Skeletal muscle cell (primary cell): ENCODE data around the gene LYPD4.

Source experiments
- DNase-seq: peaks from one replicate; pipeline ENCODE4 v3.0.0-alpha.2; 2010; ENCODE audit warnings: low read depth
- H3K4me3 ChIP-seq: 2 replicates; pipeline ENCODE4 v1.5.1; 2011; ENCODE audit warnings: low read depth, mild to moderate bottlenecking, control low read depth, low read length, moderate library complexity

LYPD4 gene

DNA sequence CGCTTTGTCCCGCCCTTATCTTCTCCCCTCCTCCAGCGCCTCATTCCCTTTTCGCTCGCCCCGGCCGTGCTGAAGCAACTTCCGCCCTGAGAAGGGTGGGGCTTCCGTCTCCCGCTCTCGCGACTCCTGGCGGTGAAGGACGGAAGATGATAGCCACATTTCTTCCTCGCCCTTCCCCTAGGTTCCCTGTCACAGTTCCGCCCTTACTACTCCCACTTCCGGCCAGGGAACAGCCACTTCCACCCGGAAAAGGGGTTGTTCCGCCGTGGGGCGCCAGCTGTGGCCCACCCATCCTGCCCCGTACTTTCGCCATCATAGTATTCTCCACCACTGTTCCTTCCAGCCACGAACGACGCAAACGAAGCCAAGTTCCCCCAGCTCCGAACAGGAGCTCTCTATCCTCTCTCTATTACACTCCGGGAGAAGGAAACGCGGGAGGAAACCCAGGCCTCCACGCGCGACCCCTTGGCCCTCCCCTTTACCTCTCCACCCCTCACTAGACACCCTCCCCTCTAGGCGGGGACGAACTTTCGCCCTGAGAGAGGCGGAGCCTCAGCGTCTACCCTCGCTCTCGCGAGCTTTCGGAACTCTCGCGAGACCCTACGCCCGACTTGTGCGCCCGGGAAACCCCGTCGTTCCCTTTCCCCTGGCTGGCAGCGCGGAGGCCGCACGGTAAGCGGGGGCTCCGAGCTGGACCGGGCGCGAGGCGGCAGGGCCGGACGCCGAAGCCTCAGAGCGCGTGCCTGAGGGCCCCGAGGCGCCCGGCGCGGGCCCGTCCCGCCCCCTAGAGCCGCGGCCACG is 15.3 kb upstream of the LYPD4 start, which contains the start of gene RPS19:
TSS of gene RPS19 (plus strand) at position 638 of the 801 bp plus-strand sequence. CDS start 520 bp downstream, outside the sequence.
- peak within 1 kb of the TSS; percentile 99 for H3K4me3 ChIP-seq

GRCh38 chr19:41859213-41859617 is 14.7 kb upstream of the LYPD4 start:
- DNase-seq: no peak
- peak overlapping the region; percentile 99 for H3K4me3 ChIP-seq

More for the DNA sequence above, 15.3 kb upstream of the LYPD4 start, which contains the start of gene RPS19:
- peak; percentile 91 for DNase-seq

DNA sequence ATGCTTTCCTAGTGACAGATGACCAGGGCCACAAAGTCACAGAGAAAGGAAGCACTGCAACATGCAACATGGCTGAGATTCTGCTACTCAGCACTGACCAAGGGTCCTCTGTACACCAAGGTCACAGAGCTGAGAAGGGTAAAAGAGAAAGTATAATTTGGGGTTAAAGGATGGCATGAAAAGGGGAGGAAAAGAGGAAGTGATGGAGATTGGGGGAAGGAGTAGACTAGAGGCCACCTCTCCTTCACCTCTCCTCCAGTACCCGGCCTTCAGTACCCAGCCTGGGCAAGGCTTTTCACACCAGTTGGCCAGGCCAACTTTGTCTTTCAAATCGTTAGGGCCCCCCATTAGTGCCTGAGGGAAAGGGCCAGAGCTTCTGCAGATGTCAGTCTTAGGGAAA is 9.3 kb upstream of the LYPD4 start:
- no peak for DNase-seq
- H3K4me3 ChIP-seq: no peak overlapping the region

DNA sequence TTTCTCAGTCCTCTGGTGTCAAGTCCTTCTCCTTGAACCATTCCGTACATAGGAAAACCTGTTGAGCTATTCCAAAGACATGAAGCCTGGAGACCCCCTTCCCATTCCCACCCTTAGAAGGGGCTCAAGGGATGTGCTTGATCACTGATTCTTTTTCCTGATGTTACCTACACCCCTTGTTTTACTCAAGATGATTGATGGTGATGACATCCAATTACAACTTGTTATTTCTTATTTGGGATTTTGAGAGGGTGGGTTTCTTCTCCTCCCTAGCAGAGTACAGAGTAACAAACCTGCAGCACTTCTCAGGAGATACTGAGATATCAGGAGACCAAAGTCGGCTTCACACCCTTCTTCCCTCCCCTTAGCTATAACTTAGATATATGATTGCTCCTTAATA is 8.9 kb upstream of the LYPD4 start:
- no peak for DNase-seq
- no peak overlapping the region for H3K4me3 ChIP-seq

GRCh38 chr19:41851456-41851855 is 7.0 kb upstream of the LYPD4 start:
- DNase-seq: no peak
- H3K4me3 ChIP-seq: no peak overlapping the region

DNA sequence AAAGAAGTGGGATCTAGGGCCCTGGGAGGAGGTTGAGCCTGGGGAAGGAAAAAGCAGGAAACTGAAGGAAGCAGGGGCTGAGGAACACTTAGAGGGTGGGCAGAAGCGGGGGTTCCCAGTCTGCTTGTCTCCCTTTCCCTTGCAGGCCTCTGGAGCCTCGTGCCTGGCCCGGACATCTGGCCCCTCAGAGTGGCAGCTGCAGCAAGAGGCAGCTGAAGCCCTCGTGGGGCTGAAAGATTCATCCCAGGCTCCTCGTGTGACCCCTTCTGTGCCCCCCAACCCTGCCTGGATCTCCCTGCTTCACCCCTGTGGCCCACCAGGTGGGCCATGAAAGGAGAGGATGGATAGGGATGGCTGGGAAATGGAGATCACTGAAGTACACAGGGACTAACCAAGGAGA is 5.9 kb upstream of the LYPD4 start:
- no peak for DNase-seq
- H3K4me3 ChIP-seq: no peak overlapping the region

GRCh38 chr19:41849067-41849466 is 4.6 kb upstream of the LYPD4 start:
- no peak overlapping the region for H3K4me3 ChIP-seq
- DNase-seq: no peak

- no peak overlapping the region for H3K4me3 ChIP-seq
- DNase-seq: no peak
These were observed 4.2 kb upstream of the LYPD4 start for GRCh38 chr19:41848666-41849065.

DNA sequence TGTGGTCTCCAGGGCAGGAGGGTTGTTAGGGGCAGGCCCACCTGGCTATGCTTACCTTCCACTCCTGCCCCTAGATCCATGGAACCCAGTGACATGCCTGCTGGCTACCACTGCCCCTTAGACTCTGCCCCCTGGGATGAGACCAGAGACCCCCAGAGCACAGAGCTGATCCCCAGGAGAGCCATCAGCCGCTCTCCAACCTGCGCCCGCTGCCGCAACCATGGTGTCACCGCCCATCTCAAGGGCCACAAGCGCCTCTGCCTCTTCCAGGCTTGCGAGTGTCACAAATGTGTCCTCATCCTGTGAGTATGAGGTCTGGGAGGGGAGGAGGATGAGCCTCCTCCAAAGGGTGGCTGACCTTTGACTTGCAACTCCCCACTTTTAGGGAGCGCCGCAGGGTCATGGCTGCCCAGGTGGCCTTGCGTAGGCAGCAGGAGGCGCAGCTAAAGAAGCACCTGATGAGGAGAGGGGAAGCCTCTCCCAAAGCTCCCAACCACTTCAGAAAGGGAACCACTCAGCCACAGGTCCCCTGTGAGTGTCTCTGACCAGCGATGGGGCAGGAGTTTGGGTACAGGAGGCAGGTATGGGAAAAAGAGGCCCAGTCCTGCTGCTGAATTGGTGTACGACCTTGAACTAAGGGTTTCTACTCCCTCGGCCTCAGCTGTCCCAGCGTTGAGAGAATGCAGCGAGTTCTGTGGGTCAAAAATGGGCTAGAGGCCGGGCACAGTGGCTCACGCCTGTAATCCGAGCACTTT is 3.0 kb upstream of the LYPD4 start:
- no peak for DNase-seq
- H3K4me3 ChIP-seq: no peak overlapping the region

GRCh38 chr19:41845051-41845590 is 638 bp upstream of the LYPD4 start:
- no peak overlapping the region for H3K4me3 ChIP-seq
- DNase-seq: no peak

DNA sequence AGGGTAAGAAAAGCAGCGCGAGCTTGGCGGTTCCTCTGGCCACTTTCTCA is 343 bp upstream of the LYPD4 start, which contains the start of gene DMRTC2:
TSS of gene DMRTC2 (plus strand) at position 42 of the 50 bp plus-strand sequence. CDS start 2,387 bp downstream, outside the sequence.
- no peak for DNase-seq
- H3K4me3 ChIP-seq: no peak within 1 kb of the TSS

DNA sequence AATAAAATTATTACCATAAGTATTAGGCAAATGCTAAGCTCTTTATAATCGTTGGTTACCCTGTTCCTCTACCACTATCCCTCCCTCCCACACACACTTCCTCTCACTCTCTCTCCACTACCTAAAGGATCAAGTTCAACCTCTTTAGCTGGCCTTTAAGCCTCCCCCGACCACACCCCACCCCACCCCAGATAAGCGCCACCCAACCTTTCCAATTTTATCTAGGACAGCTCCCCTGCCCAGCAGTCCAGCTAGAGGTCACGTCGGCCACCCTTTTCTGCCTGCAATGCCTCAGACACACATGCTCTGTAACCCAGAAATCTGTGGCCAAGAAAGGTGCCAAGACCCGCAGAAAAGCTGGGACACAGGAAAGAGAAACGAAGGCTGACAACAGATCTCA is 1.1 kb downstream of the LYPD4 start:
- no peak for DNase-seq
- H3K4me3 ChIP-seq: no peak overlapping the region

DNA sequence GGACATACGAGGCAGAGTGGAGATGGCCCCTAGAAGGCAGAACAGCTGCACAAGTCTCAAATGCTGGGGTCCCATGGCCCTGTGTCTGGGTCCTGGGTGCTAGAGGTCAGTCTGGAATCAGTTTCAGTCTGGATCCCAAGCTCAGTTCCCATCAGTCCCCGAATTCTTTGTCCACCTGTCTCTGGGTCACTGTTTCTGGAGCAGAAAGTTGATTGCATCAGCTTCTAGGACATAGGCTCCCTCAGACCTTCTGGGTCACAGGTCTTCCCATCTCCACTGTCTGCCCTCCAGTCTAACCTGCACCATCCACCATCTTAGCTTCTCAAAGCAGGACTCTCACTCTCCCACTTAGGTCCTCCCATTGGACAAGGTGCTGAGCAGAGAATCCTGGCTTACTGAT is 5.3 kb downstream of the LYPD4 start:
- DNase-seq: no peak
- no peak overlapping the region for H3K4me3 ChIP-seq

DNA sequence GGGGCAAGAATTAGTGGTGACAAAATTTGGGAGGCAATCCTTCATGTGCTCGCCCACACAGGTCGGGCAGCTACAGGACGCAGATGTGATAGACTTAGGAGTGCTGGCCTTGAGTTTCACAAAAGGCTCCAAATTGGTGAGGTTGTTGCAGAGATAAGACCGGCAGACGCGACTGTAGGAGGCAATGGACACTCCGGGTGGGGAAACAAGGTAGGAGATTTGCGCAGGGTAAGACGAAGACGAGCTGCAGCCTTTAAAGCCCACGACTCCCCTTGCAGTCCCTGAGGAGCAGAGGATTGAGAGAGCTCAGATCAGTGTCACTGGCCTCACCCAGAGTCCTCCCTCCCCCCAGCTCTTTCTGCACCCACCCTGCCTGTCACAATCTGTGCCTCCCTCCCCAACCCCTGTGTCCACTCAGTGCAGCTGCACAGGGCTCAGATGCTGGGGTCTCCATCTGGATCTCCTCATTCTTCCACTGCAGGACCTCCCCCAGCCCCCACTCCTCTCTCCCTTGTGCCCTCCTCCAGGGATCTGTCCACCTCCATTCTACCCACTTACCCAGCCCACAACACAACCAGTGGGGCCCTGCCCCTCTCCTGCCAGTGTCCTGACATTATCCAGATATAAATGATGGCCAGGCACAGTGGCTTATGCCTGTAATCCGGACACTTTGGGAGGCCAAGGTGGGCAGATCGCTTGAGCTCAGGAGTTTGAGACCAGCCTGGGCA is 6.3 kb downstream of the LYPD4 start:
- no peak overlapping the region for H3K4me3 ChIP-seq
- DNase-seq: no peak

GRCh38 chr19:41821003-41821735 is 23.3 kb downstream of the LYPD4 start:
- DNase-seq: no peak
- no peak overlapping the region for H3K4me3 ChIP-seq

DNA sequence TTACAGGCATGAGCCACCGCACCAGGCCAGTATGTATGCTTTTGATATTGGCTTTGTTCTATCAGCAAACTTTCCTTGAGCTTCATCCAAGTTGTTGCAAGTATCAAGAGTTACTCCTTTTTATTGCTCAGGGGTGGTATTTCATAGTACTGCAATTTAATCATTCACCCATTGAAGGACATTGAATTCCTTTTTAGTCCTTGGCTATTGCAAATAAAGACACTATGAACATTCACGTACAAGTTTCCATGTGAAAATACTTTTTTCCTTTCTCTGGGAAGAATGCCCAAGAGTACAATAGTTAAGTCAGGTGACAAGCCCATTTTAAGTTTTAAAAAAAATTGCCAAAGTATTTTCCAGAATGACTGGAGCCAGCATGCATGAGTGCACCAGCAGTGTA is 27.7 kb downstream of the LYPD4 start:
- H3K4me3 ChIP-seq: no peak overlapping the region
- no peak for DNase-seq

- H3K4me3 ChIP-seq: no peak overlapping the region
- DNase-seq: no peak
These were observed 29.2 kb downstream of the LYPD4 start for GRCh38 chr19:41815301-41815700.

DNA sequence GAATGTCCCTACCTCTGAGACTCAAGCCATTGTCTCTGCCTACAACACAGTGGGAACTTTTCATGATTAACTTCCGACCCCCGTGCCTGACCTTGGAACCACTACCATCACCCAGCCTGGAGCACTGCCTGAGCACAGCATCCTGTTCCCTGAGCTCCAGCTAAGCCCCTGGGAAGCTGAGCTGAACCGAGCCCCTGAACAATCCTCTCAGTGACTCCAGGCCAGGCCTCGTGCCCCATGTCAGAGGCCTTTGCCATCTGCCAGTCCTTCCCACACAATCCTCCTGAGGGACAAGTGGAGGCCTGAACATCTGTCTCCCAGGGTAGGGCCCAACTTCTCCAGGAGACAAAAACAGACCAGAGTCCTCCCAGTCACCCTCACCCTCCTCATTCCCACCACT is 30.6 kb downstream of the LYPD4 start:
- H3K4me3 ChIP-seq: no peak overlapping the region
- no peak for DNase-seq

DNA sequence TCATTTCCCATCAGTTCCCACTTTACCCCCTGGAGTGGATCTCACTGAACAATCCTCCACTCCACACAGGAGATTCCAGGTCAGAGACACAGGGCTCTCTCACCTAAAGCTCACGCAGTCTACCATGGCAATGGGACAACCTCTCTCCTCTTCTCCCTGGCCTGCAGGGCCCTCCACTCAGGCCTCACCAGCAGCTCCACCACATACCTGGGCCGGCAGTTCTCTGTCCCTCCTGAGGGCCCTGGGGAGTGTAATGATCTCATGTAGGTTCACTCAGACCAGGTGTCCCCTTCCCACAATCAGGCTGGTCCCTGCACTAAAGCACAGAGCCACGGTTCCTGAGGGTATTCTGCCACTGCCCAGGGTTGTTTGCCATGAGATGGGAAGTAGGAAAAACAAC is 32.5 kb downstream of the LYPD4 start:
- no peak for DNase-seq
- H3K4me3 ChIP-seq: no peak overlapping the region

DNA sequence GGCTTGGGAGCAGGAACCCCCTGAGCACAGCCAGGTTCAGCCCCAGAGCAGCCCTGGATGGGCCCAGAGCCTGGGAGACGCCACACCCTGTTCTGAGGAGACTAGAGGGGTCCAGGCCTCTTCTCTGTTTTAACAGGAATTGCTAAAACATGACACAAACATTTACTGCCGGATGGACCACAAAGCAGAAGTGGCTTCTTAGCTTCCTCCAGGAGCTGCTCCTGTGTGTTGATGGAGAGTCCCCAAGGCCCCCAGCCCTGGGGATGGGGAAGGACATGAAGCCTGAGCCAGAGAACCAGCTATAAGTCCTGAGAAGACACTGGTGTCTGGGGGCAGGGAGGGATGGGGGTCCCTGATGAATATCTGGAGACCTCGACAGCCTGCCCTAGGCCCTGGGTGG is 33.4 kb downstream of the LYPD4 start:
- H3K4me3 ChIP-seq: no peak overlapping the region
- no peak for DNase-seq
